Measurements from ENCODE around the gene ARRDC3. TPM values are rescaled to one million over a fixed set of nuclear protein-coding genes. Genes with fewer than 3 reads are reported as not detected.

Gene ARRDC3
- total and polyA plus RNA-seq, 9 of the 15 experiments (the other 6 are each of a cell fraction or from before 2014, with no cell fraction given) = 15.3 to 58.1 (median 39.4) TPM

DNA sequence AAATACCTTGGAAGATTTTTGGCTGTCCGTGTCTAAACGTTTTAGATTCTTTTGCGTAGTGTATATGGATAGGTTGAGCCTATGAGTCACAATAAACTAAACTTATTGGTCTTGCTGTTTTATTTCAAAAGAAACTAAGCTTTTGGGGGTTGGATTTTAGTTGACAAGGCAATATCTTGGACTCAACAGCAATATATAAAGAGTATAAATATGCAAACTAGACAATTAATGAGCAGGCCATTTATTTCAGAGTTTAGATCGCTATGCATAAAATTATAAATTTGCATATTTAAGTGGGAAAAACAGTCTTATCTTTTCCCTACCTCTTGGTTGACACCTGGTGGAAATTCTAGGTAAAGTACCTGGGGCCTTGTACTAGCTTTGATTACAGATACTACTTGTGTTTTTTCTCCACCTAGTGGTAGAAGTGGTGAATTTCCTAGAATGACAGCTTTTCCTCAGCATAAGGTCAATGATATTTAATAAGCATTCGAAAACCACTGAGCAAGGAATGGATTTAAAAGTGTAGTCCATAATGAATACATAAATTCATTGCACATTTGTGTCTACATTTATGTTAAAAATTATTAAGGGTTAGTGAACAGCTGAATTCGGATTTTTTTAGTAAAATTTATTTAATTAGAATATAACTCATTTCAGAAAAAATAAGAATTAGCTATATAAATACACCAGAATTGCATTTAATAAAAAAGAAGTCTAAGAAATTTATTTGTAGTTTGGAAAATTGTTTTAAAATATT, 1.7 kb upstream of the ARRDC3 start (continued):
- no peak for TF ChIP-seq CCAR2 (IDR thresholded peaks at IDR 0.05; ENCODE audit: low read depth, low read length)
- TF ChIP-seq SPI1 (IDR thresholded peaks at IDR 0.05; ENCODE audit: borderline replicate concordance, low read depth, low read length) = no peak
- no peak for TF ChIP-seq FUS (optimal IDR thresholded peaks at IDR 0.05; ENCODE audit: low read depth, low read length)
- TF ChIP-seq NFYB (IDR thresholded peaks at IDR 0.05; ENCODE audit: extremely low read depth, insufficient read length) = no peak
- no peak for TF ChIP-seq BMI1 (IDR thresholded peaks at IDR 0.05; ENCODE audit: low read length)
- TF ChIP-seq MEF2A (IDR thresholded peaks at IDR 0.05; ENCODE audit: control insufficient read depth, low read depth, low read length) = no peak
- peak; percentile 46; the same call in 1 of the 2 replicates for TF ChIP-seq ATF7 (IDR thresholded peaks at IDR 0.05)
- no peak for TF ChIP-seq SIN3A (IDR thresholded peaks at IDR 0.05; ENCODE audit: borderline replicate concordance in 2 of 2, control insufficient read depth in 1 of 2, low read depth in 2 of 2, low read length in 2 of 2)
- no peak for TF ChIP-seq NELFE (IDR thresholded peaks at IDR 0.05; ENCODE audit: insufficient read depth, insufficient read length)
- TF ChIP-seq ESRRA (IDR thresholded peaks at IDR 0.05; ENCODE audit: borderline replicate concordance, low read depth) = no peak
- peak; percentile 86 for TF ChIP-seq SMC3 (conservative IDR thresholded peaks at IDR 0.05; ENCODE audit: insufficient read depth, low read depth, low read length)
- TF ChIP-seq CHD1 (IDR thresholded peaks at IDR 0.05; ENCODE audit: low read length) = no peak
- TF ChIP-seq ZNF707 (CRISPR knock-in tag; conservative IDR thresholded peaks at IDR 0.05) = no peak
- TF ChIP-seq PHB (CRISPR knock-in tag; IDR thresholded peaks at IDR 0.05) = no peak
- peak in 1 of 2 experiments; percentile 55; a peak in 1 of 4 replicates for TF ChIP-seq RCOR1 (IDR thresholded peaks at IDR 0.05; ENCODE audit: borderline replicate concordance in 1 of 2, low read depth in 2 of 2, low read length in 2 of 2)
- TF ChIP-seq, protein P1, sequence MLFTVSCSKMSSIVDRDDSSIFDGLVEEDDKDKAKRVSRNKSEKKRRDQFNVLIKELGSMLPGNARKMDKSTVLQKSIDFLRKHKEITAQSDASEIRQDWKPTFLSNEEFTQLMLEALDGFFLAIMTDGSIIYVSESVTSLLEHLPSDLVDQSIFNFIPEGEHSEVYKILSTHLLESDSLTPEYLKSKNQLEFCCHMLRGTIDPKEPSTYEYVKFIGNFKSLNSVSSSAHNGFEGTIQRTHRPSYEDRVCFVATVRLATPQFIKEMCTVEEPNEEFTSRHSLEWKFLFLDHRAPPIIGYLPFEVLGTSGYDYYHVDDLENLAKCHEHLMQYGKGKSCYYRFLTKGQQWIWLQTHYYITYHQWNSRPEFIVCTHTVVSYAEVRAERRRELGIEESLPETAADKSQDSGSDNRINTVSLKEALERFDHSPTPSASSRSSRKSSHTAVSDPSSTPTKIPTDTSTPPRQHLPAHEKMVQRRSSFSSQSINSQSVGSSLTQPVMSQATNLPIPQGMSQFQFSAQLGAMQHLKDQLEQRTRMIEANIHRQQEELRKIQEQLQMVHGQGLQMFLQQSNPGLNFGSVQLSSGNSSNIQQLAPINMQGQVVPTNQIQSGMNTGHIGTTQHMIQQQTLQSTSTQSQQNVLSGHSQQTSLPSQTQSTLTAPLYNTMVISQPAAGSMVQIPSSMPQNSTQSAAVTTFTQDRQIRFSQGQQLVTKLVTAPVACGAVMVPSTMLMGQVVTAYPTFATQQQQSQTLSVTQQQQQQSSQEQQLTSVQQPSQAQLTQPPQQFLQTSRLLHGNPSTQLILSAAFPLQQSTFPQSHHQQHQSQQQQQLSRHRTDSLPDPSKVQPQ (CRISPR knock-in tag; IDR thresholded peaks at IDR 0.05; ENCODE audit: borderline replicate concordance) = no peak
- TF ChIP-seq ZNF589 (CRISPR knock-in tag; IDR thresholded peaks at IDR 0.05; ENCODE audit: low read depth) = 0 out of 2 replicates have a peak, but pooled peaks have one; percentile 20
- no peak for TF ChIP-seq TEAD2 (tag; IDR thresholded peaks at IDR 0.05)
- TF ChIP-seq, protein P2, sequence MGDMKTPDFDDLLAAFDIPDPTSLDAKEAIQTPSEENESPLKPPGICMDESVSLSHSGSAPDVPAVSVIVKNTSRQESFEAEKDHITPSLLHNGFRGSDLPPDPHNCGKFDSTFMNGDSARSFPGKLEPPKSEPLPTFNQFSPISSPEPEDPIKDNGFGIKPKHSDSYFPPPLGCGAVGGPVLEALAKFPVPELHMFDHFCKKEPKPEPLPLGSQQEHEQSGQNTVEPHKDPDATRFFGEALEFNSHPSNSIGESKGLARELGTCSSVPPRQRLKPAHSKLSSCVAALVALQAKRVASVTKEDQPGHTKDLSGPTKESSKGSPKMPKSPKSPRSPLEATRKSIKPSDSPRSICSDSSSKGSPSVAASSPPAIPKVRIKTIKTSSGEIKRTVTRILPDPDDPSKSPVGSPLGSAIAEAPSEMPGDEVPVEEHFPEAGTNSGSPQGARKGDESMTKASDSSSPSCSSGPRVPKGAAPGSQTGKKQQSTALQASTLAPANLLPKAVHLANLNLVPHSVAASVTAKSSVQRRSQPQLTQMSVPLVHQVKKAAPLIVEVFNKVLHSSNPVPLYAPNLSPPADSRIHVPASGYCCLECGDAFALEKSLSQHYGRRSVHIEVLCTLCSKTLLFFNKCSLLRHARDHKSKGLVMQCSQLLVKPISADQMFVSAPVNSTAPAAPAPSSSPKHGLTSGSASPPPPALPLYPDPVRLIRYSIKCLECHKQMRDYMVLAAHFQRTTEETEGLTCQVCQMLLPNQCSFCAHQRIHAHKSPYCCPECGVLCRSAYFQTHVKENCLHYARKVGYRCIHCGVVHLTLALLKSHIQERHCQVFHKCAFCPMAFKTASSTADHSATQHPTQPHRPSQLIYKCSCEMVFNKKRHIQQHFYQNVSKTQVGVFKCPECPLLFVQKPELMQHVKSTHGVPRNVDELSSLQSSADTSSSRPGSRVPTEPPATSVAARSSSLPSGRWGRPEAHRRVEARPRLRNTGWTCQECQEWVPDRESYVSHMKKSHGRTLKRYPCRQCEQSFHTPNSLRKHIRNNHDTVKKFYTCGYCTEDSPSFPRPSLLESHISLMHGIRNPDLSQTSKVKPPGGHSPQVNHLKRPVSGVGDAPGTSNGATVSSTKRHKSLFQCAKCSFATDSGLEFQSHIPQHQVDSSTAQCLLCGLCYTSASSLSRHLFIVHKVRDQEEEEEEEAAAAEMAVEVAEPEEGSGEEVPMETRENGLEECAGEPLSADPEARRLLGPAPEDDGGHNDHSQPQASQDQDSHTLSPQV (IDR thresholded peaks at IDR 0.05) = 0 out of 2 replicates have a peak, but pooled peaks have one; percentile 38
- TF ChIP-seq ZKSCAN8 (CRISPR knock-in tag; IDR thresholded peaks at IDR 0.05) = no peak
- peak; percentile 90 for TF ChIP-seq MAFG (tag; conservative IDR thresholded peaks at IDR 0.05)
